Measurements from ENCODE around the gene TMC3.
"Not testable (repeated sequence)": the region's sequence is repeated elsewhere in the genome, so short reads cannot be mapped to it uniquely, and the experiment has no call there.

Gene TMC3

GRCh38 chr15:81373775-81374395, at the start of gene TMC3:
TMC3 (minus strand) TSS chr15:81374213; CDS start chr15:81374077, 136 bp downstream.
- Mint-ChIP-seq H3K4me1 (ENCODE audit: low read depth) (no peaks in the 10 kb centered on the region), H3K27me3 (ENCODE audit: low read depth) (peaks cover 12% of the 10 kb centered on the region), H3K27ac (peak within 1 kb of the TSS; percentile 13), H3K9me3 (no peaks in the 10 kb centered on the region), H3K4me3 (no peak within 1 kb of the TSS), H3K36me3 (ENCODE audit: low read depth) (no peaks in the 10 kb centered on the region)

- Mint-ChIP-seq H3K4me3 (no peak overlapping the region), H3K9me3 (no peaks in the 10 kb centered on the region), H3K4me1 (ENCODE audit: low read depth) (no peaks in the 10 kb centered on the region), H3K36me3 (ENCODE audit: low read depth) (no peaks in the 10 kb centered on the region), H3K27me3 (ENCODE audit: low read depth) (no peaks in the 10 kb centered on the region), H3K27ac (no peak overlapping the region)
Measured at GRCh38 chr15:81421461-81421860, 47.4 kb upstream of the TMC3 start.

GRCh38 chr15:81419332-81419943, 45.4 kb upstream of the TMC3 start:
- no peaks in the 10 kb centered on the region for H3K36me3 Mint-ChIP-seq (ENCODE audit: low read depth)
- H3K4me1 Mint-ChIP-seq (ENCODE audit: low read depth), result peaks cover 3% of the 10 kb centered on the region
- H3K9me3 Mint-ChIP-seq, result no peaks in the 10 kb centered on the region
- no peak overlapping the region for H3K4me3 Mint-ChIP-seq
- no peaks in the 10 kb centered on the region for H3K27me3 Mint-ChIP-seq (ENCODE audit: low read depth)
- H3K27ac Mint-ChIP-seq, result no peak overlapping the region

- Mint-ChIP-seq H3K4me3 (no peak overlapping the region), H3K27ac (no peak overlapping the region), H3K27me3 (ENCODE audit: low read depth) (no peaks in the 10 kb centered on the region), H3K4me1 (ENCODE audit: low read depth) (peaks cover 5% of the 10 kb centered on the region), H3K9me3 (no peaks in the 10 kb centered on the region), H3K36me3 (ENCODE audit: low read depth) (no peaks in the 10 kb centered on the region)
Measured at GRCh38 chr15:81418891-81419290, 44.9 kb upstream of the TMC3 start.

GRCh38 chr15:81418444-81418843, 44.4 kb upstream of the TMC3 start:
- no peak overlapping the region for H3K4me3 Mint-ChIP-seq
- no peaks in the 10 kb centered on the region for H3K27me3 Mint-ChIP-seq (ENCODE audit: low read depth)
- no peaks in the 10 kb centered on the region for H3K9me3 Mint-ChIP-seq
- H3K36me3 Mint-ChIP-seq (ENCODE audit: low read depth), result no peaks in the 10 kb centered on the region
- H3K4me1 Mint-ChIP-seq (ENCODE audit: low read depth), result peaks cover 5% of the 10 kb centered on the region
- H3K27ac Mint-ChIP-seq, result no peak overlapping the region

GRCh38 chr15:81414274-81414968, 40.4 kb upstream of the TMC3 start:
- H3K27ac Mint-ChIP-seq, result not testable (repeated sequence)

GRCh38 chr15:81413851-81414250, 39.8 kb upstream of the TMC3 start:
- Mint-ChIP-seq H3K36me3 (ENCODE audit: low read depth) (no peaks in the 10 kb centered on the region), H3K4me3 (no peak overlapping the region), H3K4me1 (ENCODE audit: low read depth) (peaks cover 10% of the 10 kb centered on the region), H3K9me3 (no peaks in the 10 kb centered on the region), H3K27ac (no peak overlapping the region), H3K27me3 (ENCODE audit: low read depth) (peaks cover 14% of the 10 kb centered on the region)

More at GRCh38 chr15:81414274-81414968, 40.4 kb upstream of the TMC3 start:
- peaks cover 14% of the 10 kb centered on the region for H3K27me3 Mint-ChIP-seq (ENCODE audit: low read depth)
- not testable (repeated sequence) for H3K9me3 Mint-ChIP-seq; H3K4me1 Mint-ChIP-seq (ENCODE audit: low read depth); H3K4me3 Mint-ChIP-seq; H3K36me3 Mint-ChIP-seq (ENCODE audit: low read depth)

- H3K27ac Mint-ChIP-seq, result no peak overlapping the region
- H3K27me3 Mint-ChIP-seq (ENCODE audit: low read depth), result peaks cover 26% of the 10 kb centered on the region
- H3K9me3 Mint-ChIP-seq, result no peaks in the 10 kb centered on the region
- H3K4me3 Mint-ChIP-seq, result no peak overlapping the region
- no peaks in the 10 kb centered on the region for H3K36me3 Mint-ChIP-seq (ENCODE audit: low read depth)
- H3K4me1 Mint-ChIP-seq (ENCODE audit: low read depth), result peaks cover 10% of the 10 kb centered on the region
Measured at GRCh38 chr15:81411969-81412633, 38.1 kb upstream of the TMC3 start.

GRCh38 chr15:81411051-81411450, 37.0 kb upstream of the TMC3 start:
- no peak overlapping the region for H3K4me3 Mint-ChIP-seq
- H3K4me1 Mint-ChIP-seq (ENCODE audit: low read depth), result peaks cover 10% of the 10 kb centered on the region
- H3K27ac Mint-ChIP-seq, result no peak overlapping the region
- peaks cover 27% of the 10 kb centered on the region for H3K27me3 Mint-ChIP-seq (ENCODE audit: low read depth)
- no peaks in the 10 kb centered on the region for H3K9me3 Mint-ChIP-seq
- H3K36me3 Mint-ChIP-seq (ENCODE audit: low read depth), result no peaks in the 10 kb centered on the region

GRCh38 chr15:81410318-81410753, 36.3 kb upstream of the TMC3 start:
- peaks cover 10% of the 10 kb centered on the region for H3K4me1 Mint-ChIP-seq (ENCODE audit: low read depth)
- no peak overlapping the region for H3K4me3 Mint-ChIP-seq
- H3K9me3 Mint-ChIP-seq, result no peaks in the 10 kb centered on the region
- no peak overlapping the region for H3K27ac Mint-ChIP-seq
- peaks cover 34% of the 10 kb centered on the region for H3K27me3 Mint-ChIP-seq (ENCODE audit: low read depth)
- H3K36me3 Mint-ChIP-seq (ENCODE audit: low read depth), result no peaks in the 10 kb centered on the region

- H3K36me3 Mint-ChIP-seq (ENCODE audit: low read depth), result no peaks in the 10 kb centered on the region
- no peaks in the 10 kb centered on the region for H3K9me3 Mint-ChIP-seq
- H3K4me1 Mint-ChIP-seq (ENCODE audit: low read depth), result peaks cover 5% of the 10 kb centered on the region
- H3K4me3 Mint-ChIP-seq, result no peak overlapping the region
- no peak overlapping the region for H3K27ac Mint-ChIP-seq
- H3K27me3 Mint-ChIP-seq (ENCODE audit: low read depth), result peaks cover 43% of the 10 kb centered on the region
Measured at GRCh38 chr15:81407718-81408117, 33.7 kb upstream of the TMC3 start.

- Mint-ChIP-seq H3K27me3 (ENCODE audit: low read depth) (peaks cover 43% of the 10 kb centered on the region), H3K4me3 (no peak overlapping the region), H3K27ac (no peak overlapping the region), H3K9me3 (no peaks in the 10 kb centered on the region), H3K4me1 (ENCODE audit: low read depth) (peaks cover 5% of the 10 kb centered on the region), H3K36me3 (ENCODE audit: low read depth) (no peaks in the 10 kb centered on the region)
Measured at GRCh38 chr15:81407176-81407575, 33.2 kb upstream of the TMC3 start.

- Mint-ChIP-seq H3K4me1 (ENCODE audit: low read depth) (no peaks in the 10 kb centered on the region), H3K4me3 (no peak overlapping the region), H3K9me3 (no peaks in the 10 kb centered on the region), H3K27me3 (ENCODE audit: low read depth) (peaks cover 24% of the 10 kb centered on the region), H3K36me3 (ENCODE audit: low read depth) (no peaks in the 10 kb centered on the region), H3K27ac (no peak overlapping the region)
Measured at GRCh38 chr15:81400640-81401236, 26.7 kb upstream of the TMC3 start.

GRCh38 chr15:81398910-81399551, 25.0 kb upstream of the TMC3 start:
- peaks cover 21% of the 10 kb centered on the region for H3K27me3 Mint-ChIP-seq (ENCODE audit: low read depth)
- no peak overlapping the region for H3K27ac Mint-ChIP-seq
- H3K4me1 Mint-ChIP-seq (ENCODE audit: low read depth), result no peaks in the 10 kb centered on the region
- no peaks in the 10 kb centered on the region for H3K9me3 Mint-ChIP-seq
- H3K4me3 Mint-ChIP-seq, result no peak overlapping the region
- no peaks in the 10 kb centered on the region for H3K36me3 Mint-ChIP-seq (ENCODE audit: low read depth)
